NCI-H226 (cell line): ENCODE data around the gene PDE4DIP.
"Not testable (repeated sequence)": the region's sequence is repeated elsewhere in the genome, so short reads cannot be mapped to it uniquely, and the experiment has no call there.

Experiments used
- DNase-seq: peaks from one replicate; pipeline ENCODE4 v3.0.0-alpha.2; 2015

The PDE4DIP gene

GRCh38 chr1:148844220-148844619 lies at the start of gene PDE4DIP:
Gene PDE4DIP (plus strand): TSS chr1:148844428. CDS start chr1:148844775, 347 bp downstream.
- not testable (repeated sequence) for DNase-seq

GRCh38 chr1:148808268-148808928 lies 35.8 kb upstream of the PDE4DIP start:
- DNase-seq, result not testable (repeated sequence)

DNA sequence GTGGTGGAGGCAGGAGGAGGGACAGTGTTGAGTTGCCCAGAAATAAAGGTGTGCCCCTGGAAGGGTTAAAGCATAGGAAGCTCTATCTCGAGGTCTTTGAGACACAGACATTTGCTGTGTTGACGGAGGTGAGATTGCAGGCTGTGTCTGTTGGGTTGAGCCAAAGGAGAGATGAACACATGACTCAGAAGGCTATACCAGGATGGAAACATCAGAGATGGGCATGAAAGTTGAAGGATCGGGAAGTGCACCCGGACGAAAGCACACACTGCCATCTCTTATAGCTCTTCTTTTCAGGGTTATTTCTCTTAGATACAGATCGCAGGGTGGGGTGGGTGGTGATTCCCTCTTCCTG lies 35.3 kb upstream of the PDE4DIP start:
- not testable (repeated sequence) for DNase-seq

- not testable (repeated sequence) for DNase-seq
These were observed 22.0 kb upstream of the PDE4DIP start for GRCh38 chr1:148822180-148822579.

DNA sequence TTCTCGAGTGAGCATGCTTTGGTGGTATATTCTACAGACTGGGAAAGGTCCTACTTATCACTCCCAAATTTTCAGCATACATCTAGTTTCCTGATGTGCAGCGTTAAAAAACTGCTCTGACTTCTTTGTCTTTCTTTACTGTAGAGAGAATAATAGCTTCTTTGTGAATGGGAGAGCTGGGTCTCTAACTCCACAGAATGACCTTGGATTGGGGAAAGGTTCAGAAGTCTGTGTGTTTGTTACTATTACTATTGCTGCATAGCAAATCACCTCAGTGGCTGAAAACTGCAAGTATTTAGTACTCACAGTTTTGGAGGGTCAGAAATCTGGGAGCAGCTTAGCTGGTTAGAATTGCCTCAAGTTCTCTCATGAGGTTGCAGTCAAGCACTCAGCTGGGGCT lies 20.4 kb upstream of the PDE4DIP start:
- not testable (repeated sequence) for DNase-seq

- not testable (repeated sequence) for DNase-seq
These were observed 19.2 kb upstream of the PDE4DIP start for GRCh38 chr1:148825029-148825428.

- not testable (repeated sequence) for DNase-seq
These were observed 15.7 kb upstream of the PDE4DIP start for GRCh38 chr1:148828531-148828930.

- DNase-seq, result not testable (repeated sequence)
These were observed 15.3 kb upstream of the PDE4DIP start for GRCh38 chr1:148828962-148829361.

GRCh38 chr1:148829365-148829764 lies 14.9 kb upstream of the PDE4DIP start:
- DNase-seq, result not testable (repeated sequence)

DNA sequence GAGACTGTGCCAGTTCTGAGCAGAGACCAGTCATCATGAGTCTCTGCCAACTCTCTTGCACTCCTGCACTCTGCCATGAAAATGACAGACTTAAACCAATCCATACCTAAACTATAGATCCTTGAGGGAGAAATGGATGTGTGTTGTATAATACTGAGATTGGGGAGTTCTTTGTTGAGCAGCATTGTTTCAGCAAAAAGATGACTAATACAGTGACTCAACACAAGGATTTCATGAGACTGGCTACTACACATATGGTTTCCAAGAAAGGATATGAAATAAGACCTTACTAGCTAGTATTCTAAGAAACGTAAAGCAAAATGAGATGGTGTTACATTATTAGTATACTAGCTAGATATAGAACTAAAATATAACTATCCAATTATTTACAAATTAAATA lies 3.0 kb upstream of the PDE4DIP start:
- DNase-seq, result not testable (repeated sequence)

- not testable (repeated sequence) for DNase-seq
These were observed 423 bp downstream of the PDE4DIP start for GRCh38 chr1:148844651-148845050.

- DNase-seq, result not testable (repeated sequence)
These were observed 840 bp downstream of the PDE4DIP start for GRCh38 chr1:148845068-148845467.

DNA sequence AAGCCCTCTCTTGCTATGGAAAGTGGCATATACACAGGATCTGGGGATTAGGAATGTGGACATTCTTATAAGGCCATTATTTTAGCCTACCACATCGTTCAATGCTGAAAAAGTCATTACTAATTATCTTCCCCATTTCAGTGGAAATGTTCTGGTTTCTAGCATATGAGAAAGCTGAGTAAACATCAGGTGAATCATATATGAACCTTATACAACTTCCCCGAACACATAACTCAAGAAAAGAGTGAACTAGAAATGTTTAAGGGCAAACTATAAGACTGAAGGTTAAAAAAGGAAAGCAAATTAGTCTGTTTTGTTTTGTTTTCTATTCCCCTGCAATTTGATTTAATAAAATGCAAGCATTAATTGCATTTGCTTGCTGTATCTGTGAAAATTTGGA lies 6.1 kb downstream of the PDE4DIP start:
- not testable (repeated sequence) for DNase-seq

DNA sequence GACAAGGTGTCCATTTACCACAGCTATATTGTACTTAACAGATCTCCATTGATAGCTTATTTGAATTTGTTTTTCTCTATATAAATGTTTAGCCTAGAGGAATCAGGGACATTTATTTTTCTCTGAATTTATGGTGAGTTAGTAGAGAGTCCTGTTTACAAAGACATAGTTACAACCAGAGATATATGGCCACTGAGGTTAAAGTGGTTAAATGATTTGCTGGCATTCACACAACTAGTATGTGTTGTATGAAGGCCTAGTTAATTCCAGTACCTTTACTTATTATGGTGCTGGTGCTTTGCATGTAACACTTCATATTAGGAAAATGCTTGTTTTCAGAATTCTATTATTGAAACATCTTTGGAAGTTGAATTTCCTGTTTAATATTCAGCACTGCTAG lies 6.6 kb downstream of the PDE4DIP start:
- not testable (repeated sequence) for DNase-seq

DNA sequence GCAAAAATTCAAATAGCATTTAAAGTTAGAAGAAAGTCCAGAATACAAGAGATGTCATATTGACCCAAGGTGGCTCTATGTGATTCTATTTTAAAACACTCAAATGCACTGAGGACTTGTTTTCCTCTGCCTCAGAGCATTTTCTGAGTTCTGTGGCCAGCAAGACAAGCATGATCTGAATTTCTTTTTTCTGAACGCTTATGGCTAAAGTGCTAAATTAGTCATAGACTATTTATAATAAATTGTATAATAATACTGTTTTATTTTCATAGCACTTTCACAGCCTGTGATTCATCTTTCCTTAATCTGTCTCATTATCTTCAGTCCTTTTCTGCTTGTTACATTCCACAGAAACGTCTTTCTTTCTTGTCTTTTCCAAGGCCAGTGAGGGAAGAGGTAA lies 7.5 kb downstream of the PDE4DIP start:
- not testable (repeated sequence) for DNase-seq

- DNase-seq, result not testable (repeated sequence)
These were observed 9.1 kb downstream of the PDE4DIP start for GRCh38 chr1:148853363-148853762.

GRCh38 chr1:148854063-148854462 lies 9.8 kb downstream of the PDE4DIP start:
- not testable (repeated sequence) for DNase-seq

DNA sequence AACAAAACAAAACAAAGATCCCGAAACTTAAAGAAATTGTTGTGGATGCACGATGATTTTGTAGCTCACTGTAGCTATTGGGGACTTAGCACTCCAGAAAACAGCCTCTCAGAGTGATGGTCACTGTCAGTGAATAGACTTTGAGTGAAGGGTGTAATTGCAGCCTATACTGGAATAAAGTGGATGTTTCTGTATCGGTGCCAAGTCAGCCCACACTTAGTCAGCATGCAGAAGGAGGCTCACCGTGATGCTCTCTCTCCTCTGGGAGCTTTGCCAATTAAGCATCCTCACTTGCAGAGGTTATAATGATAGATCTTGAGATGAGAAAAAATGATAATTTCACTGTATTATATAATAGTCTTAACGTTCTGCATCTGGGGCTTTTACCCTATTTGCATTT lies 11.1 kb downstream of the PDE4DIP start:
- not testable (repeated sequence) for DNase-seq

DNA sequence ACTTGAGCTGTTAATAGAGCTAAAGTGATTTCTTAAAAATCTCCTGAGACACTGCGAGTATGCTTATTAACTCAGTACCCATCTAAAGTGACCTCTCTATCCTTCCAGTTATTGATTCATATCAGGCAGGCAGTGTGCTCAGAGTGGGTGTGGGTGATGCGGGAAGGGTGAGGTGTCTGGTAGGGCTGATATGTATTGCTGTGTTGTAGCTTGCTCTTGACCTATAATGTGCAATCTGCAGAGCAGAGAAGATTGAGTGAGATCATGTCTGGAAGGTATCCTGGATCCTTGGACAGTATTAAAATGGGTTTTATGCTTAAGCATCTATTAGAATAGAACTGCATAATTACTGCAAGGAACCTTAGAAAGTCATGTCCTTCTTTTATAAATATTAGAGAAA lies 15.8 kb downstream of the PDE4DIP start:
- DNase-seq, result not testable (repeated sequence)

DNA sequence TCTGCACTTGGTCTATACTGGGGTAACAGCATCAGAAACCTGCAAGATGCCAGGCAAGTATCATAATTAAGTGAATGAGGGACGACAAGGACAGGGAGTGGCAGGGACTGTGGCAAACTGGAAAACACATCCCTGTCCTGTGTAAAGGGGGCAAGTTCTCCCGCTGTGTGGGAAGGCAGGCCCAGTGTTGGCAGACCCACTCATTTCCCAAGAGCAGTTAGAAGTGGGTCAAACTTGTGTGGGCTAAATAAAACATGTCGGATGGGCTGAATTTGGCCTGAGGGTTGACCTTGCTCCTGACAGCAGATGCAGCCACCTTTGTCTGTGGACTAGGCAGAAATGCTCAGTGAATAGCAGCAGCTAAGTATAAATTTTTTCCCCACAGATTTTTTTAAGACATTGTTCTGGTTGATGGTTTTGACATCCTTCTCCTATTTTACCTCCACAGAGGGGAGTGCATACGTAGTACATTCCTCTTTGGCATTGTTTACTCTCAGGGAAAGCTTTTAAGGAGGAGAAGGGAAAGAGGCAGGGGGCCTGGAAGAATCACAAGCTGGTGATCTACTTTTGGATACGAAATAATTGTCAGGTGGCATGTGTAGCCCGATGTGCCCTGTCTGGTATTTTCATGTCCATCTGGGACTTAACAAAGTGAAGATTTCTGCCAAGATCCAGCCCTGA lies 16.5 kb downstream of the PDE4DIP start:
- not testable (repeated sequence) for DNase-seq

GRCh38 chr1:148862590-148862989 lies 18.4 kb downstream of the PDE4DIP start:
- not testable (repeated sequence) for DNase-seq

- not testable (repeated sequence) for DNase-seq
These were observed 24.9 kb downstream of the PDE4DIP start for GRCh38 chr1:148868924-148869633.

- not testable (repeated sequence) for DNase-seq
These were observed 25.4 kb downstream of the PDE4DIP start for GRCh38 chr1:148869634-148869961.
